Vagina (tissue), 2 donors: ENCODE data around the gene PCDHAC1. TPM values are rescaled to one million over a fixed set of nuclear protein-coding genes. Genes with fewer than 3 reads are reported as not detected.

ENCODE experiments used
- DNase-seq, 2 donors: peaks; one replicate each; pipeline ENCODE4 v3.0.0-alpha.2; 2017; ENCODE audit errors: extremely low spot score in 2 of 2
- H3K27ac ChIP-seq: fragments of 200-600 bp; sonication (generic); one replicate; pipeline ENCODE4 v1.5.1; 2019
- H3K27me3 ChIP-seq: fragments of 200-600 bp; sonication (generic); one replicate; pipeline ENCODE4 v1.5.1; 2019
- H3K36me3 ChIP-seq, 2 donors: fragments of 200-600 bp; sonication (generic); one replicate each; pipeline ENCODE4 v1.5.1; 2017 to 2019
- H3K4me1 ChIP-seq: fragments of 200-600 bp; sonication (generic); one replicate; pipeline ENCODE4 v1.5.1; 2019
- H3K4me3 ChIP-seq, 2 donors: fragments of 200-600 bp; sonication (generic); 1 replicate in 1 of 2; 2 replicates in 1 of 2; pipeline ENCODE4 v1.5.1; 2016 to 2019
- H3K9me3 ChIP-seq: fragments of 200-600 bp; sonication (generic); one replicate; pipeline ENCODE4 v1.5.1; 2019
- POLR2A ChIP-seq, 2 donors: fragments of 450-650 bp; IDR thresholded peaks; one replicate each; pipeline ENCODE4 v1.6.1; 2017; ENCODE audit warnings: antibody characterized with exemption in 2 of 2, mild to moderate bottlenecking in 2 of 2, moderate library complexity in 2 of 2
- POLR2AphosphoS5 ChIP-seq, 2 donors: sonication (generic); formaldehyde crosslinking; IDR thresholded peaks; one replicate each; pipeline ENCODE4 v1.9.0; 2017; ENCODE audit warnings: antibody characterized with exemption in 2 of 2, mild to moderate bottlenecking in 2 of 2, low read depth in 1 of 2; ENCODE audit not compliant: insufficient read depth in 1 of 2
- intact Hi-C: fragments of 100-400 bp; cut with DNase I; formaldehyde crosslinking; loops from one replicate; pipeline ENCODE4 v1.15.1; 2023
- total RNA-seq: library from RNA; depleted of rRNA; stranded (reverse); fragments of >200 nt; gene quantifications from one replicate; pipeline ENCODE4 v1.2.3, GENCODE V29; 2016
- TF ChIP-seq, protein P1 (sequence below), 3 experiments: fragments of 450-650 bp in 2 of 3; fragments of 200-600 bp in 1 of 3; sonication (generic) in 1 of 3; IDR thresholded peaks; one replicate each; pipeline ENCODE4 v1.5.1; 2017 to 2019; ENCODE audit warnings: antibody characterized with exemption in 3 of 3, mild to moderate bottlenecking in 2 of 3, moderate library complexity in 2 of 3

Gene PCDHAC1
- total RNA-seq, 1 donor from 2014 or later = 0.49 TPM

- H3K27me3 ChIP-seq = no peaks in the 10 kb centered on the region
- no peak for DNase-seq
- no peak for TF ChIP-seq POLR2A (IDR thresholded peaks at IDR 0.05)
- peaks cover 14% of the 10 kb centered on the region for H3K4me1 ChIP-seq
- intact Hi-C loops = no loop called here
- no peak overlapping the region for H3K27ac ChIP-seq
- H3K36me3 ChIP-seq = no peaks in the 10 kb centered on the region
- no peaks in the 10 kb centered on the region for H3K9me3 ChIP-seq
- H3K4me3 ChIP-seq = no peak overlapping the region
These were observed 36.1 kb downstream of the PCDHAC1 start for GRCh38 chr5:140962190-140962589.

GRCh38 chr5:140964356-140964755 is 38.3 kb downstream of the PCDHAC1 start:
- Histone ChIP-seq H3K4me1 (peaks cover 16% of the 10 kb centered on the region), H3K36me3 (no peaks in the 10 kb centered on the region), H3K27ac (no peak overlapping the region), H3K4me3 (no peak overlapping the region), H3K9me3 (no peaks in the 10 kb centered on the region), H3K27me3 (no peaks in the 10 kb centered on the region)
- no peak for DNase-seq
- intact Hi-C loops = no loop called here
- TF ChIP-seq POLR2AphosphoS5 (IDR thresholded peaks at IDR 0.05; ENCODE audit: insufficient read depth in 1 of 2, low read depth in 1 of 2) (no peak), POLR2A (IDR thresholded peaks at IDR 0.05) (no peak)
- TF ChIP-seq, protein P1, sequence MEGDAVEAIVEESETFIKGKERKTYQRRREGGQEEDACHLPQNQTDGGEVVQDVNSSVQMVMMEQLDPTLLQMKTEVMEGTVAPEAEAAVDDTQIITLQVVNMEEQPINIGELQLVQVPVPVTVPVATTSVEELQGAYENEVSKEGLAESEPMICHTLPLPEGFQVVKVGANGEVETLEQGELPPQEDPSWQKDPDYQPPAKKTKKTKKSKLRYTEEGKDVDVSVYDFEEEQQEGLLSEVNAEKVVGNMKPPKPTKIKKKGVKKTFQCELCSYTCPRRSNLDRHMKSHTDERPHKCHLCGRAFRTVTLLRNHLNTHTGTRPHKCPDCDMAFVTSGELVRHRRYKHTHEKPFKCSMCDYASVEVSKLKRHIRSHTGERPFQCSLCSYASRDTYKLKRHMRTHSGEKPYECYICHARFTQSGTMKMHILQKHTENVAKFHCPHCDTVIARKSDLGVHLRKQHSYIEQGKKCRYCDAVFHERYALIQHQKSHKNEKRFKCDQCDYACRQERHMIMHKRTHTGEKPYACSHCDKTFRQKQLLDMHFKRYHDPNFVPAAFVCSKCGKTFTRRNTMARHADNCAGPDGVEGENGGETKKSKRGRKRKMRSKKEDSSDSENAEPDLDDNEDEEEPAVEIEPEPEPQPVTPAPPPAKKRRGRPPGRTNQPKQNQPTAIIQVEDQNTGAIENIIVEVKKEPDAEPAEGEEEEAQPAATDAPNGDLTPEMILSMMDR (IDR thresholded peaks at IDR 0.05) = no peak

- H3K4me1 ChIP-seq = peaks cover 16% of the 10 kb centered on the region
- intact Hi-C loops = no loop called here
- TF ChIP-seq, protein P1 (IDR thresholded peaks at IDR 0.05) = no peak
- no peak for TF ChIP-seq POLR2A (IDR thresholded peaks at IDR 0.05)
- no peak for TF ChIP-seq POLR2AphosphoS5 (IDR thresholded peaks at IDR 0.05; ENCODE audit: insufficient read depth in 1 of 2, low read depth in 1 of 2)
- no peaks in the 10 kb centered on the region for H3K36me3 ChIP-seq
- no peak for DNase-seq
- no peak overlapping the region for H3K27ac ChIP-seq
- H3K4me3 ChIP-seq = peak overlapping the region; percentile 47 to 57
- H3K9me3 ChIP-seq = no peaks in the 10 kb centered on the region
- no peaks in the 10 kb centered on the region for H3K27me3 ChIP-seq
These were observed 39.8 kb downstream of the PCDHAC1 start for GRCh38 chr5:140965905-140966292.

DNA sequence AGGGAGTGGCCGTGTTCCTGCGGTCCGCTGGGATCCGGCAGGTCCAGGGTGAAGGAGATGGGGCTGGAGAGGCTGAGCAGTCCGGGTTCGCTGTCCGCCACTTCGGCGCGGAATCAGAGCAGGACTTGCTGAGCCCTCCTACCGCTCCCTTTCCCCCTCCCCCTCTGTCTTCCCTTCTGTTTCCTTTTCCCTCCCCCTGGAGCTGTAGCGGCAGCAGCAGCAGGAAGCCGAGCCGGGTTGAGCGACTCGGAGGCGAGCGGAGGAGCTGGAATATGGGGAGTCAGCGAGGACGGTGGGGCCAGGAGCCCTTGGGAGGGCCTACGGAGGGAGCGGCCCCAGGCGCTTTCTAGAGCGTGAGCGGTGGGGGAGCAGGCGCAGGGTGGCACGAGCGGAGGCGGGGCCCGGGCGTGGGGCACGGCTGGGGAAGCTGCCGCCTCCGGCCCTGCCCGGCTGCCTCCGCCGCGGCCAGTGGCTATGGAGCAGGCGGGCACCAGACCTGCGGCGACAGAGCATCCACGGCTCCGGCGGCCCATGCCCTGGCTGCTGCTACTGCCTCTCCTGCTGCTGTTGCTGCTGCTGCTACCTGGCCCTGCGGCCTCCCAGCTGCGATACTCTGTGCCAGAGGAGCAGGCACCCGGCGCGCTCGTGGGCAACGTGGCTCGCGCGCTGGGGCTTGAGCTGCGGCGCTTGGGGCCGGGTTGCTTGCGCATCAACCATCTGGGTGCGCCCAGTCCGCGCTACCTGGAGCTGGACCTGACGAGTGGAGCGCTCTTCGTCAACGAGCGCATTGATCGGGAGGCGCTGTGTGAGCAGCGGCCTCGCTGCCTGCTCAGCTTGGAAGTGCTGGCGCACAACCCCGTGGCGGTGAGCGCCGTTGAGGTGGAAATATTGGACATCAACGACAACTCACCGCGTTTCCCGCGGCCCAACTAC is 40.5 kb downstream of the PCDHAC1 start, which contains the start of gene PCDHAC2:
Gene PCDHAC2, plus strand, starts transcription at position 184 of the 933 bp plus-strand sequence. Its CDS starts 291 bp downstream, at position 475.
- H3K9me3 ChIP-seq = no peaks in the 10 kb centered on the region
- intact Hi-C loops = no loop called here
- DNase-seq = no peak
- no peaks in the 10 kb centered on the region for H3K36me3 ChIP-seq
- peak within 1 kb of the TSS; percentile 47 to 57 for H3K4me3 ChIP-seq
- no peaks in the 10 kb centered on the region for H3K27me3 ChIP-seq
- H3K27ac ChIP-seq = no peak within 1 kb of the TSS
- peaks cover 16% of the 10 kb centered on the region for H3K4me1 ChIP-seq
- TF ChIP-seq POLR2AphosphoS5 (IDR thresholded peaks at IDR 0.05; ENCODE audit: insufficient read depth in 1 of 2, low read depth in 1 of 2) = no peak
- TF ChIP-seq, protein P1 (IDR thresholded peaks at IDR 0.05) = no peak
- no peak for TF ChIP-seq POLR2A (IDR thresholded peaks at IDR 0.05)

DNA sequence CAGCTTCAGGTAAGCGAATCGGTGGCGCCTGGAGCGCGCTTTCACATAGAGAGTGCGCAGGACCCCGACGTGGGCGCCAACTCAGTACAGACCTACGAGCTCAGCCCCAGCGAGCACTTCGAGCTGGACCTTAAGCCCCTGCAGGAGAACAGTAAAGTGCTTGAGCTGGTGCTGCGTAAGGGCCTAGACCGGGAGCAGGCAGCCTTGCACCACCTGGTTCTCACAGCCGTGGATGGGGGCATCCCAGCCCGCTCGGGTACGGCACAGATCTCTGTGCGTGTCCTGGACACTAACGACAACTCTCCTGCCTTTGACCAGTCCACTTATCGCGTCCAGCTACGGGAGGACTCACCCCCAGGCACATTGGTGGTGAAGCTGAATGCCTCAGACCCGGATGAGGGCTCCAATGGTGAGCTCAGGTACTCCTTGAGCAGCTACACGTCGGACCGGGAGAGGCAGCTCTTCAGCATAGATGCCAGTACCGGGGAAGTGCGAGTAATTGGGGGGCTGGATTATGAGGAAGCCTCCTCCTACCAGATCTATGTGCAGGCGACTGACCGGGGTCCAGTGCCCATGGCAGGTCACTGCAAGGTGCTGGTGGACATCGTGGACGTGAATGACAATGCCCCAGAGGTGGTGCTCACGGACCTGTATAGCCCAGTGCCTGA is 41.3 kb downstream of the PCDHAC1 start:
- no peak for DNase-seq
- no peaks in the 10 kb centered on the region for H3K36me3 ChIP-seq
- H3K27ac ChIP-seq = no peak overlapping the region
- peaks cover 16% of the 10 kb centered on the region for H3K4me1 ChIP-seq
- intact Hi-C loops = no loop called here
- H3K4me3 ChIP-seq = peak overlapping the region; percentile 47 to 57
- no peaks in the 10 kb centered on the region for H3K27me3 ChIP-seq
- no peaks in the 10 kb centered on the region for H3K9me3 ChIP-seq
- TF ChIP-seq, protein P1 (IDR thresholded peaks at IDR 0.05) = no peak
- TF ChIP-seq POLR2A (IDR thresholded peaks at IDR 0.05) = no peak
